HG03175 (cell line): ENCODE measurements around the gene ERGIC3.
A peak's percentile ranks its signal among the peaks of the same experiment; 100 is the strongest.
"Not testable (repeated sequence)": the region's sequence is repeated elsewhere in the genome, so short reads cannot be mapped to it uniquely, and the experiment has no call there.

Experiments
- ATAC-seq: cut with Tn5 transposase; IDR thresholded peaks from one replicate; pipeline ENCODE4 v1.9.1; 2021; ENCODE audit warnings: mild to moderate bottlenecking, moderate library complexity; ENCODE audit not compliant: unreplicated experiment

Gene ERGIC3

DNA sequence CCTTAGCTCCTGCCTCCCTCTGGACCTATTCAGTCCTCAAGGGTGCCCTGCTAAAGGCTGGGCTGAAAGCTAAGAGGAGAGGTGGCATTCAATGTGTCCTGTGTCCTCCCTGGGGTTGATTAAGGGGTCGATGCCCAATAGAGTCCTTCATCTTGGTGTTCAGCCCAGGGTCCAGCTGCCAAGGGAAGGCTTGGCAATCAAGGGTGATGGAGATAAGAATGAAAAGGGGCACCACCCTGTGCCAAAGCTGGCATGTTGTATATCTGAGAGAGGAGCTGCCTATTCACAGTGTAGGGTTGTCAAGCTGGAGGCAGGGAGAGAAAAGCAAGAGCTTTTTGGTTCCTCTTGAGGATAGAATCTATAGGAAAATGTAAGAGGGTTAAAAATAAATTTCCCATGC is 24.8 kb upstream of the ERGIC3 start:
- ATAC-seq: no peak

DNA sequence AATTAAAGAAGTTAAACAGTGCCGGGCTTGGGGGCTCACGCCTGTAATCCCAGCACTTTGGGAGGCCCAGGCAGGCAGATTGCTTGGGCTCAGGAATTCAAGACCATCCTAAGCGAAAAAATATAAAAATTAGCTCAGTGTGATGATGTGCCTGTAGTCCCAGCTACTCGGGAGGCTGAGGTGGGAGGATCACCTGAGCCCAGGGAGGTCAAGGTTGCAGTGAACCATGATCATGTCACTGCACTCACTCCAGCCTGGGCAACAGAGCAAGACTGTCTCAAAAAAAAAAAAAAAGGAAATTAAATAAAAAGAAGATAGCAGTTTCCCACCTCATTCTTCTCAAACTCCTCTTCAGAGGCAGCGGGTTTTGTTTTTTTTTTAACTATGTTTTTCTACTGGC is 24.1 kb upstream of the ERGIC3 start:
- ATAC-seq: not testable (repeated sequence)

DNA sequence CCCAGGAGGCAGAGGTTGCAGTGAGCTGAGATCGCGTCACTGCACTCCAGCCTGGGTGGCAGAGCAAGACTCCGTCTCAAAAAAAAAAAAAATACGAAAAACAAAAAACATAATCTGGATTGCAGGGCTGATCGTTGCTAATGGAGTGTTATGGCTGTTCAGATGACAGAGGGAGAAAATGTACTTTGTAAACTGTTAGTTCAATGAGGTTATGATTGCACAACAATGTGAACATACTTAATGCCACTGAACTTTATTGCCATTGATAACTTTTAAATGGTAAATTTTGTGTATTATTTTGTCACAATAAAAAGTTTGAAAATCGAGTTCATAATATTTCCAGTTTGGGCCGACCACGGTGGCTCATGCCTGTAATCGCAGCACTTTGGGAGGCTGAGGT is 22.9 kb upstream of the ERGIC3 start:
- no peak for ATAC-seq

DNA sequence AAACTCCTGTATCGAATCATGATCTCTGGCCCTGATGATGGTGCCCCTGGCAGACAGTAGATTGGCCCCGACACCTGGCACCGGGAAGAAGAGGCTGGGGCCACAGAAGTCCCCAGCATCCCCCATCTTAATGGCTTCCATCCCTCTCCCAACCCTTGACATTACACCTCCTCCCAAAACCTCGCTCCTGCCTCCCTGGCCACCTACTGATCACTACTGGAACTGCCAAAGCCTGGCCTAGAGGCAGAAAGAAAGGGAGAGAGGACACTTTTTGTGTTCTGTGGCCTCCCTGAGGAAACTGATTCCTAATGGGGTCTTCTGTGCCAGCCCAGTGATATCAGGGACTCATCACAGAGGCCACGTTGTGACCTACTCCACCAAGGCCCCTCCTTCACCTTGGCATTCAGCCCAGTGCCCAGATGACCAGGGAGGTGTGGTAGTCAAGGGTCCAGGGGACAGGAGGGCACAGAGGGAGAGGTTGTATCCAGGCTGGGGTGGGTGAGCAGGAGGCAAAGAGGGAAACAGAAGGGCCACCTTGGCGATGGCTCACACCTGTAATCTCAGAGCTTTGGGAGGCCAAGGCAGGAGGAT is 18.5 kb upstream of the ERGIC3 start:
- ATAC-seq: no peak

DNA sequence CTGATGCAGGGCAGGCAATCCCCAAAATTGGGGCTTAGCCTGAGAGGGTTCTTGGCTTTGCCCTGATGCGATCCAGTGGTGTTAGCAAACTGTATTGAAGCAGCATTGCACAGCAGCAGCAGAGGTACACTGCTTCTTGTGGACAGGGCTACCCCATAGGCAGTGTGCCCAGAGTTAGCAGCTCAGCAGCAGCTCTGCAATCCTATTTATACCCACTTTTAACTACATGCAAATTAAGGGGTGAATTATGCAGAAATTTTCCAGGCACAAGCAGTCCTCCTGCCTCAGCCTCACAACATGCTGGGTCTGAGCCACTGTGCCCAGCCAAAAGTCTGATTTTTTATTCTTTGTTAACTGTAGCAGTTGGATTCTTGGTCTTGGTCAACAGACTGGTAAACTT is 16.2 kb upstream of the ERGIC3 start:
- no peak for ATAC-seq

DNA sequence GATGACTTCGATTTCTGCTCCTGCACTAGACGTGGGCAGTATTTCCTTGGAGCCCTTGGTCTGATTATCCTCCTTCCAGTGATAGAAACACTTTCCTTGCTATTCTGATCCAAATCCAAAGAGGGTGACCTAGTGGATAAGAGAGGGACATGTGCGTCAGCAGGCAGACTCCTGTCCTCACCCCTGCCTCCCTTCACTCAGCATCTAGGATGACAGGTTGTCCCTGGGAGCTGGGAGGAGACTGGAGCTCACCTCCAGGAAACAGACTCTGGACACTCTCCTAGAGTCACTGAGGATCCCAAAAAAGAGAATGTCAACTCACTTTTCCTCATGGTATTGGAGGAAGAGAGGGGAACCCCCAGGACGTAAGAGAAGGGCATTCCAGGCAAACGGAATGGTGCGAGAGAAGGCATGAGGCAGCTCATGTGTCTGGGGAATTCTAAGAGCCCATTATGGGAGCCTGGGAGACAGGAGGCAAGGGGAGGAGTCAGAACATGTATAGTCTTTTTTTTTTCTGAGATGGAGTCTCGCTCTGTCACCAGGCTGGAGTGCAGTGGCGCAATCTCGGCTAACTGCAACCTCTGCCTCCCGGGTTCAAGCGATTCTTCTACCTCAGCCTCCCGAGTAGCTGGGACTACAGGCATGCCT is 14.6 kb upstream of the ERGIC3 start:
- no peak for ATAC-seq

DNA sequence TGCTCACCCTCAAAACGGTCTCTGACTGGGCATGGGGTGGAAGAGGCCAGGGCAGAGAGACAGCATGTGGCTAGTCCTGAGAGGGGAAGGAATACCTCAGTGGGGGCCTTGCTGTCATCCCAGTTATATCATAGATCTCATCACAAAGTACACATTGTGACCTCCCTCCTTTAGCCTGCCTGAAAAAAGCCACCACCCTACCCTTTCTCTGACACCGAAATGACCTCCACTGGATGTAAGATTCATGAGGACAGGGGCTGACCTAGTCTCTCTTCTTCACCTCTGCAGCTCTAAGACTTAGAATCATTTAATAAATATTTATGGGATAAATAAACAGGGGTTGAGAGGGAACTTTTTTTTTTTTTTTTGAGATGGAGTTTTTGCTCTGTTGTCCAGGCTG is 12.3 kb upstream of the ERGIC3 start, which contains the start of gene C20orf173:
Gene C20orf173, minus strand, starts transcription at position 101 of the 400 bp plus-strand sequence. CDS start 279 bp downstream, outside the sequence.
- ATAC-seq: no peak

DNA sequence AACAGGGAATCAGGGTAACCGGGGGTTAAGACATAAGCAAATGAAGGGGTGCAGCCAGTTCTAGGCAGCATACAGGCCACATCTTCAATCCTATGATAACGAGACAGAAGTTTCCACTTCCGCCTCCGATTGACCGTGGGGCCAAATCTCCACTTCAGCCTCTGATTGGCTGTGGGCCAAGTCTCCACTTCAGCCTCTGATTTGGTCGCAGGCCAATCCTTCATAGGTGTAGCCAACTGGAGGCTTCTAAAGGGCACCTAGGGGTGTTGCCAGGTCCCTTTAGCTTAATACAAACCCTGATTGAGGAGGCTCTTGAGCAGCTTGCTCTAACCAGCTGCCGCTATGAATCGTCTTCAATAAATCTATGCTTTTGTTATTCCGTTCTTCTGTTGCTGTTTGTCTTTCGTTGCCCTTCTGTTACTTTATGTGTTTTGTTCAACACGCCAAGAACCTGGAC is 2.1 kb upstream of the ERGIC3 start:
- peak; percentile 75 for ATAC-seq

DNA sequence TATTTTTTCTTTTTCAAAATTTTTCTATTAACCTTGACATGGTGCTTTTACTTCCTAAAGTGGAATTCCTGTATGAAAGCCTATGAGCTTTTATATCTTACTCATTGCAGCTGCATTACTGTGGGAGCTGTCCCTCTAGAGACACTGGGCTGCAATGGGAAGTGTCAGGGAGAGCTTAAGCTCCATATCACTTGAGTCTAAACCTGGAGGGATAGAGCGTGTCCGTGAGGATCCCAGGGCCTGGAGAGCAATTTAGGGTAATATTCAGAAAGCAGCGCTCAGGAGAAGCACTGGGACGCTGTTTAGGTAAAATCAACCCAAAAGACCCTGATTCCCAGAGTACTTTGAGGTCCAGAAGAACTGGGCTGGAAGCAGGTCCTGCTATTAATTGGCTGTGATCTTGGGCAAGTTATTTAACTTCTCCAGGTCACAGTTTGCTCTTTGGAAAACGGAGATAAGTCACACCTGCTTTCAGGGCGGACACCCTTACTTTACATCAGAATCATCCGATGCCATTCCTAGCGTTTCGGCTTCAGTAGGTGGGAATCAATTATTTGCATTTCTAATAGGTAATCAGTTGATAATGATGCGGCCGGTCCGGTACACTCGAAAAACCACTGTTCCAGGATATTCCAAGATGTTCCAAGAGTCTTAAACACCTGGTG is 628 bp upstream of the ERGIC3 start:
- ATAC-seq: no peak

DNA sequence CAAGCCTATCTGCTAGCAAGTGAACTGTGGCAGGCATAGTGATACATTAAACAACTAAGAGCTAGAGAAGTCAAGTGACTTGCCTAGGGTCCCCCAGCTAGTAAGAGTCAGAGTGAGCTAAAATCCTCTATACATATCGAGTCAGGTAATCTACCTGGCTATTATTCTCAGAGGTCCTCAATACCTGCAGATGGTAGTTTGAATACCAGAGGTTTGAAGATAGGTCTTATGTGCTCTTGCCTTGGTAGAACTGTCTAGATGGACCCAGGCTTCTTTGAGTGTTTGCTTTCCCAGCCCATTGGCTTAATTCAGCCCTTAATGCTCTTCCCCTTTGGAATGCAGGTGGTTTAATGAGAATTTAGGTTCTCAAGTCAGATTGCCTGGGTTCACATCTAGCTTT is 1.1 kb downstream of the ERGIC3 start:
- ATAC-seq: no peak

DNA sequence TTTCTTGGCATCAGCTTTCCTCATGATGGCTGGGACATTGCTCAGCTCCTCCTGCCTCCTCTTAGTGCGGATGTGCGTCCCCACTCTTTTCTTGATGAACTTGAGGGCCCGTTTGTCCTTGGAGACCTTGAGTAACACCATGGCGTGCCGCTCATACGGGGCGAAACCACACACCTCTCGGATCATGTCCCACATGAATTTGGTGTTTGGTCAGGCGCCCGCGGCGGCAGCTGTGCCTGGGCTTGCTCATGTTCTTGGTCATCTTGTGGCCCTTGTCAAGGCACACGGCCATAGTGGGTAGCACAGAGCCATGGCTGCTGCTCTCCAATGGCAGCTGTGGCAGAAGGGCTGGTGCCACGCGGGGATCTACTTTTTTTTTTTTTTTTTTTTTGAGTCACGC is 2.6 kb downstream of the ERGIC3 start:
- no peak for ATAC-seq

DNA sequence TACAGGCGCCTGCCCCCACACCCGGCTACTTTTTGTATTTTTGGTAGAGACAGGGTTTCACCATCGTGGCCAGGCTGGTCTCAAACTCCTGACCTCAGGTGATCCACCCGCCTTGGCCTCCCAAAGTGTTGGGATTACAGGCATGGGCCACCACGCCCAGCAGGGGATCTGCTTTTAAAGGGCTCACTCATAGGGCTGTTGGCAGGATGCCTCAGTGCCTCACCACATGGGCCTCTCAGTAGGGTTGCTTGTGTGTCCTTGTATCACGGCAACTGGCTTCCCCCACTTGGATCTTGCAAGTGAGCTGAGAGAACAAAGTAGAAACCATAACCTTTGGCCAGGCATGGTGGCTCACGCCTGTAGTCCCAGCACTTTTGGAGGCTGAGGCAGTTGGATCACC is 3.1 kb downstream of the ERGIC3 start:
- ATAC-seq: not testable (repeated sequence)

DNA sequence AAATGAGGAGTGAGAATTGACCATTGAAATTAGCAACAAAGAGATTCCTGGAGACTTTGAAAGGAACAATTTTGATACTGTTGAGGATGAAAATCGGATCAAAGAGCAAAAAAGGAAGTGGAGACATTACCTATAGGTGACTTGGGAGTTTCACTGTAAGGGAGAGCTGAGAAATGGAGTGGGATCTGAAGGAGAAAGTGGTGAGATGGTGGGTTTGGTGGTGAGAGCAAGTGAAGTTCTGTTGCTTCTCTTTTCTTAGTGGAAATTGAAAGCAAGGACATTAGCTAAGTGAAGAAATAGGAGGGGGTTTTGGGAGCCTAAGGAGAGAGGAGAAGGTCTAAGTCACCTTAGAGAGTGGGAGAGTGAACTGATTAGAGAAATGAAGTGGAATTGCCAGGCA is 4.2 kb downstream of the ERGIC3 start:
- no peak for ATAC-seq

DNA sequence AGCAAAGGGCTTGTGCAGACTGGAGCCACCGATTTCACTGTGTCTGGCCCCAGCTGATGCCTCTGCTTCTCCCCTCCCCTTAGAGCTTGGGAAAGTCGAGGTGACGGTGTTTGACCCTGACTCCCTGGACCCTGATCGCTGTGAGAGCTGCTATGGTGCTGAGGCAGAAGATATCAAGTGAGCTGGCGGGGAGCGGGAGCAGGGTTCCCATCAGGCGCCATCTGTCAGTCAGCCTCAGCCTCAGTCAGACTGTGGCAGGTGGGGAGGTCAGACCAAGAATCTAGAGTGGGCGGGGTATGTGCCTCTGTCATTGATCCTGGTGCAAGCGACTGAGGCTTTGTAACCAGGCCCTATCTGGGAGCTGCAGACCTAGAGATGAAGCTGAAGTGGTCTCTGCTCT is 5.5 kb downstream of the ERGIC3 start:
- ATAC-seq: no peak

DNA sequence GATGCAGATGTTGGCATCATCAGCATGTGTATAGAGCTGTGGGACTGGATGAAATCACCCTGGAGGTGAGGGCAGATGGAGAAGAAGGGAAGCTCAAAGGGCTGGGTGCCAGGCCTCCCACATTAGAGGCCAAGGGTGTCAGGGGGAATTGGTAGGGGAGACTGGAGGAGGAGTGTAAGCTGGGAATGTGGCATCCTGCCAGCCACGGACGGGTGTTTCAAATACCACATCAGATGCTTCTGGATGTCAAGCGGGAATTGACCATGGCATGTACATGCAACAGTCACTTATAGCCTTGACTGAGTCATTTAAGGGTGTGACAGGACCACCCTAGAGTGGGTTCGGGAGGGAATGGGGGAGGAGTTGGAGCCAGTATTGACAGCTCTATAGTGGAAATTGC is 9.6 kb downstream of the ERGIC3 start:
- ATAC-seq: no peak

DNA sequence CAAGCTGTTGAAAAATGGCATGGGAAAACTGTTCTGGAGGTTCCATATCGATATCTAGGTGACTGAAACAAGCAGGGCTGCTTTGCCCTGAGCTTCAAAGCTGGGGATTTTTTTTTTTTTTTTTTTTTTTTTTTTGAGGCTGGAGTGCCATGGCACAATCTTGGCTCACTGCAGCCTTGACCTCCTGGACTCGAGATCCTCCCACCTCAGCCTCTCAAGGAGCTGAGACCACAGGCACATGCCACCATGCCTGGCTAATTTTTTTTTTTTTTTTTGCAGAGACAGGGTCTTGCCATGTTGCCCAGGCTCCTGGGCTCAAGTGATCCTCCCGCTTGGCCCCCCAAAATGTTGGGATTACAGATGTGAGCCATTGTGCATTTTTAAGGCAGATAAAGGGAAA is 11.0 kb downstream of the ERGIC3 start:
- ATAC-seq: no peak

DNA sequence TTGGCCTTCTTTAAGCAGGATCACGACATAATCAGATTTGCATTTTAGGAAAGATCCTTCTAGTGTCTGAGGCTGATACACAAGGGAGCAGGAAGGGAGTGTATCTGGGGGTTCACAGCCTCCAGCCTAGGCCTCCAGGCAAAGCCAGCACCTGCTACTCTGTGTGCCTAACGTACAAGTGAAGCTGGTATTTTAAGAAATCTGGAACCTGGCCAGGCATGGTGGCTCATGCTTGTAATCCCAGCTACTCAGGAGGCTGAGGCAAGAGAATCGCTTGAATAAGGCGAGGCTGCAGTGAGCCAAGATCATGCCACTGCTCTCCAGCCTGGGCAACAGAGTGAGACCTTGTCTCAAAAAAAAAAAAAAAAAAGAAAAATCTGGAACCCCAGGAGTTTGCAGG is 13.6 kb downstream of the ERGIC3 start:
- not testable (repeated sequence) for ATAC-seq

DNA sequence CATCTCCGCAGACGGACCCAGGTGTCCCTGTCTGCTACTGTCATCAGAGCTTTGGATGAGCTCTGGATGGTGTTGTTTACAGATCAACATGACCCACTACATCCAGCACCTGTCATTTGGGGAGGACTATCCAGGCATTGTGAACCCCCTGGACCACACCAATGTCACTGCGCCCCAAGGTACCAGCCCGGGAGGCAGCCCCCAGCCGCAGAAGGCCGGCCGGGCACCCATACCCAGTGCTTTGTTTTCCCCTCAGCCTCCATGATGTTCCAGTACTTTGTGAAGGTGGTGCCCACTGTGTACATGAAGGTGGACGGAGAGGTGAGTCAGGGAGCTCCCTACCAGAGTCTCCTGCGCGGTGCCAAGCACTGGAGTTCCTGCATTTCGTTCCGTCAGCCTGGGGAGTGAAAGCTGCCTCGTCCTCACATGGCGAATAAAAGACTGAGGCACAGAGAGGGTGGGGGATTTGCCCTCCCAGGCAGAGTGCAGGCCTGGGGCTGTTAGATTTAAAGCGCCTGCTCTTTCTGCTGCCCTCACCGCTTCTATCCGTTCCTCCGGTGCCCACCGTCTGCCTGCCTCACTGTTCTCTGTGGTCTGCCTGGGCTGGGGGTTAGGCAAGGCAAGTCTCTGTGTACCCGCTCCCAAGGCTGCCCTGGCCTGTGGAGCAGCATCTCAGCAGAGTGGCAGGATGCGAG is 14.2 kb downstream of the ERGIC3 start:
- no peak for ATAC-seq

DNA sequence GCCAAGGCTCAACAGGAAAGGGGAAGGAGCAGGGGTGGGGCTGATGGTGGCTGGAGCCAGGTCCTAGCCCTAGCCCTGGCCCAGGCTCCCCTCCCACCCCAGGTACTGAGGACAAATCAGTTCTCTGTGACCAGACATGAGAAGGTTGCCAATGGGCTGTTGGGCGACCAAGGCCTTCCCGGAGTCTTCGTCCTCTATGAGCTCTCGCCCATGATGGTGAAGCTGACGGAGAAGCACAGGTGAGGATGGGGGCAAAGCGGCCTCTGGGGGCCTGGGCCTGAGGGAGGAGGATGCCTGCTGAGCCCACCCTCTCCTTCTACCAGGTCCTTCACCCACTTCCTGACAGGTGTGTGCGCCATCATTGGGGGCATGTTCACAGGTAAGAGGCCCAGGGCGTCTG is 15.0 kb downstream of the ERGIC3 start:
- no peak for ATAC-seq

DNA sequence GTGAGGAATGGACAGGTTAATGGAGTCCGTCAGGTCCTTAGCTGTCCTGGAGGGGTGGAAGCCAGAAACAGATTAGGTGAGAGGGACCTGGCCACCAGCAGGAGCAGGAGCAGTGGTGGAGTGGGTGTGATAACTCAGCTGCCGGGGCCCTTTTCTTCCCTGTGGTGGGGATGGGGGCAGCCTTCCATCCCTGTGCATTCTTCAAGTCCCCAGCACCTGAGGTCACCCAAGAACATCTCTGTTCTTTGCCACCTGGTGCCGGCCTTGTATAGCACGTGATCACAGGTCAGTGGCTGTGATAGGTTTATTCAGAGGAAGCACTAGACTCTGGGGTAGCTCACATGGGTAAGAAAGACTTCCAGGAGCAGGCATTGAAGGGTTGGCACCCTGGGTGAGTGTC is 16.6 kb downstream of the ERGIC3 start:
- ATAC-seq: no peak

DNA sequence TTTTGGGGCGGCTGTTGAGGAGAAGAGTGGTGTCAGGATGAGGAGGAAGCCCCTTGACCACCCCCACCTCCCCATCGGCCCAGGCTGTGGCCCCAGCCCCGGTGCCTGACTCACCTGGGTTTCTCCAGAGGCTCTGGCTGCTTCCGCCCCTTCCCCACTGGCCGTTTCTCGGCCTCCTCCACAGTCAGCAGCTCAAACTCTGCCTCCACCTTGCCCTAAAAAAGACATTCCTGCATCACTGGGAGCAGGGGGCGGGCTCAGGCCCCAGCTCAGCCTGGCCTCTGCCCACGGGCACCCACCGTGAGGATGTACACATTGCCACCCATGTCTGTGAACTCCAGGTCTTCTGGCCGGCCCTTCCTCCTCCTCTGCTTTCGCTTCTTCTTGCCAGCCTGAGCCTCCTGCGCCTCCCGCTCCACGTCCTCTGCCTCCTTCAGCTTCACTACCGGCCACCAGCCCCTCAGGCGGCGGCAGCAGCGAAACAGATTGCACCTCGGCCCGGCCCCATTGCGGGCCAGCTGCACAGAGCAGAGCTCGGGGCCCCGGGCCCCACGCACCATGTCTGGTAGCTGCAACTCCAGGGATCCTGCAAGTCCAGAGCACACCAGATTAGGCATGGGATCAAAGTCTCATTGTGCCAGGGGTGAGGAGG is 17.3 kb downstream of the ERGIC3 start:
- no peak for ATAC-seq
